Activated naive CD8-positive, alpha-beta T cell treated with anti-CD3 and anti-CD28 coated beads, Interleukin-2, amount 50 U/mL, for 24 hours (primary cell): ENCODE results near the gene IDUA.
"Not testable (repeated sequence)": the region's sequence is repeated elsewhere in the genome, so short reads cannot be mapped to it uniquely, and the experiment has no call there.

ENCODE experiments used
- ATAC-seq: fragments of 150-1000 bp; cut with Tn5 transposase; one replicate; pipeline ENCODE4 v1.10.0; 2021
- DNase-seq: peaks from one replicate; pipeline ENCODE4 v3.0.0; 2021
- H3K27ac Mint-ChIP-seq: one replicate; pipeline ENCODE4 v1.8.0; 2021; ENCODE audit warnings: mild to moderate bottlenecking, mixed read lengths
- H3K27me3 Mint-ChIP-seq: one replicate; pipeline ENCODE4 v1.8.0; 2021; ENCODE audit warnings: mixed read lengths
- H3K36me3 Mint-ChIP-seq: one replicate; pipeline ENCODE4 v1.8.0; 2021; ENCODE audit warnings: low read depth, mixed read lengths
- H3K4me1 Mint-ChIP-seq: one replicate; pipeline ENCODE4 v1.8.0; 2021; ENCODE audit warnings: mixed read lengths
- H3K4me3 Mint-ChIP-seq: one replicate; pipeline ENCODE4 v1.8.0; 2021; ENCODE audit warnings: mild to moderate bottlenecking, moderate library complexity, mixed read lengths
- H3K9me3 Mint-ChIP-seq: one replicate; pipeline ENCODE4 v1.8.0; 2021; ENCODE audit warnings: mixed read lengths

IDUA gene

DNA sequence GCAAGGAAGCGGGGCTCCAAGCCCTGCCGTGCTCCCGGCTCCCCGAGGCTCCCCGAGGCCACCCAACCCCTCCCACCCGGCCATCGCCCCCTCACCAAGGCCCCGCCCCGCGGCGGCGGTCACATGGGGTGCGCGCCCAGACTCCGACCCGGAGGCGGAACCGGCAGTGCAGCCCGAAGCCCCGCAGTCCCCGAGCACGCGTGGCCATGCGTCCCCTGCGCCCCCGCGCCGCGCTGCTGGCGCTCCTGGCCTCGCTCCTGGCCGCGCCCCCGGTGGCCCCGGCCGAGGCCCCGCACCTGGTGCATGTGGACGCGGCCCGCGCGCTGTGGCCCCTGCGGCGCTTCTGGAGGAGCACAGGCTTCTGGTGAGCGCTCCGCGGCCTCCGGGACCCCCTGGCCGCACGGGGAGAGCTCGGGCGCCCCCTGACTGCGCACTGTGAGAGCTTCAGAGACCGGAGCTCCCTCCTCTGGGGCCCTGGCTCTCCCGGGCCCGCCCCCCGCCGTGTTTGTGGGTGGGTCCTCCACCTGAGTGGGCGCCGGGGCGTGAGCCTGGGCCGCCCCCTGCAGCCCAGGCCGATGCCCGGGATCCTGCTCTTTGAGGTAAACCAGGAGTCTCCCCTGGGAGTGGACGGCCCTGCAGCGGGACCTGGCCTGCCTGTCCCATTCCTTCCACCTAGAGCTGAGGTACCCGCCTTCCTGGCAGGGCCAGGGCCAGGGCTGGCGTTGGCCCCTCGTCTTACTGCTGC lies at the start of gene IDUA:
Gene IDUA (plus strand): TSS at position 166 of the 745 bp plus-strand sequence. CDS start 41 bp downstream, at position 207.
- Mint-ChIP-seq H3K27ac (peak within 1 kb of the TSS; percentile 85), H3K4me1 (peaks cover 22% of the 10 kb centered on the region), H3K36me3 (no peaks in the 10 kb centered on the region), H3K9me3 (no peaks in the 10 kb centered on the region), H3K27me3 (no peaks in the 10 kb centered on the region), H3K4me3 (peak within 1 kb of the TSS; percentile 86)
- ATAC-seq (peak; percentile 85), DNase-seq (peak; percentile 86)

DNA sequence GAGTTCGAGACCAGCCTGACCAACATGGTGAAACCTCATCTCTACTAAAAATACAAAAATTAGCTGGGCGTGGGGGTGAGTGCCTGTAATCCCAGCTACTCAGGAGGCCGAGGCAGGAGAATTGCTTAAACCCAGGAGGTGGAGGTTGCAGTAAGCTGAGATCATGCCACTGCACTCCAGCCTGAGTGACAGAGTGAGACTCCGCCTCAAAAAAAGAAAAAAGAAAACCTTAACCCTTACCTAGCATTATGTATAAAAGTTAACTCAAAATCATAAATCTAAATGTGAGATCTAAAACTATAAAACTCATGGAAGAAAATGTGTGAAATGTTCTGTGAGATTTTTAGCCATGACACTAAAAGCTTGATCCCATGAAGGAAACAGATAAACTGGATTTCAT lies 47.3 kb upstream of the IDUA start:
- ATAC-seq, H3K9me3 Mint-ChIP-seq, H3K27ac Mint-ChIP-seq, H3K4me3 Mint-ChIP-seq, H3K4me1 Mint-ChIP-seq, DNase-seq, H3K36me3 Mint-ChIP-seq, H3K27me3 Mint-ChIP-seq: not testable (repeated sequence)

DNA sequence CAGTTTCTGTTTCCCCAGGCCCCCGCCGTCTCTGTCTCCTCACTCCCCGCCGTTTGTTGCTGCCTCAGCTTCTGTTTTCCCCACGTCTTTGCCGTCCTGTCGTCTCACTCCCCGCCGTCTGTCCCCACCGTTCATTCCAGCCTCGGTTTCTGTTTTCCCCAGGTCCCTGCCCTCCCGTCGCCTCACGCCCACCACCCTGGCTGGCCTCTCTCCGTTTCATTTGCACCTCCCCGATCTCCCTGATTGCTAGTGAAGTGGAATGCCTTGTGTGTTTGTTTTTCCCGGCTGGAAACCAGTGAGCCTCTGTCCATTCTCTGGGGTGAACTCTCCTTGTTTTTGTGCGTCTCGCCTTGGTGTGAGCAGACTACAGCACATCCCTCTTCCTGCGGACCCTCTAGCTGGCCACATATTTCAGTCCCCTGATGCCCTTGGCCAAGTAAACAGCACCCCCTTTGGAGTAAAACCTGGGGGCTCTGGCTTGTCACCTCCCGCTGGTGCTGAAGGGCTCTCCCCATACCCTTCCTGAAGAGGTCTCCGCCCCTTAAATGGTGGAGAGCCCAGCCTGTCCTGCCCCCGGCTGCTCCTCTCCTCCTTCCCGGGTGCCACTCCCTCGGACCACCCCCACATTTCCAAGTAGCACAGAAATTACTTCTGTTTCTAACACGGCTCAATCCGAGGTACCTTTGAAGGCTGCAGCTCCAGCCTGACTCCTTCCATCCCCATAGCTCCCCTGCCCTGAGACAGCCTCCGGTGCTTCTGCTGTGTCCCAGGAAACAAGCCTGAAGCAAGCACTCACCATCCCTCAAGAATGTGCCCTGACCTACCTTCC lies 41.4 kb upstream of the IDUA start:
- Mint-ChIP-seq H3K4me3 (no peak overlapping the region), H3K27ac (no peak overlapping the region), H3K4me1 (no peaks in the 10 kb centered on the region), H3K27me3 (no peaks in the 10 kb centered on the region), H3K36me3 (no peaks in the 10 kb centered on the region), H3K9me3 (no peaks in the 10 kb centered on the region)
- DNase-seq, result no peak
- no peak for ATAC-seq

DNA sequence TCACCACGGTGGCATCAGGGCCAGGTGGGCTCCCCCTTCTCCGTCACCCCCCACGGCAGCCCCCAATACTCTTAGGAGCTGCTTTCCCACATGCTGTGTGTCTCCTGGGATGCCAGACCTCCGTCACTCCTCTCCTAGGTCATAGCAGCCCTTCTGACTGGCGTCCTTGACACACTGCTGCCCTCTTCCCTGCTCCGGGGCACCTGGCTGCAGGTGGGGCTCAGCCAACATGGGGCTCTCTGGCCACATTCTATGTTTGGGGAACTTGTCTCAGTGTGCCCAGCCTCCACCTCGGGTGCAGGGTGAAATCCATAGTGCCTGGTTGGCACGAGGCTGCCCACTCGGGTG lies 40.8 kb upstream of the IDUA start:
- DNase-seq (no peak), ATAC-seq (no peak)
- Mint-ChIP-seq H3K27ac (no peak overlapping the region), H3K4me1 (no peaks in the 10 kb centered on the region), H3K27me3 (no peaks in the 10 kb centered on the region), H3K36me3 (no peaks in the 10 kb centered on the region), H3K9me3 (no peaks in the 10 kb centered on the region), H3K4me3 (no peak overlapping the region)

DNA sequence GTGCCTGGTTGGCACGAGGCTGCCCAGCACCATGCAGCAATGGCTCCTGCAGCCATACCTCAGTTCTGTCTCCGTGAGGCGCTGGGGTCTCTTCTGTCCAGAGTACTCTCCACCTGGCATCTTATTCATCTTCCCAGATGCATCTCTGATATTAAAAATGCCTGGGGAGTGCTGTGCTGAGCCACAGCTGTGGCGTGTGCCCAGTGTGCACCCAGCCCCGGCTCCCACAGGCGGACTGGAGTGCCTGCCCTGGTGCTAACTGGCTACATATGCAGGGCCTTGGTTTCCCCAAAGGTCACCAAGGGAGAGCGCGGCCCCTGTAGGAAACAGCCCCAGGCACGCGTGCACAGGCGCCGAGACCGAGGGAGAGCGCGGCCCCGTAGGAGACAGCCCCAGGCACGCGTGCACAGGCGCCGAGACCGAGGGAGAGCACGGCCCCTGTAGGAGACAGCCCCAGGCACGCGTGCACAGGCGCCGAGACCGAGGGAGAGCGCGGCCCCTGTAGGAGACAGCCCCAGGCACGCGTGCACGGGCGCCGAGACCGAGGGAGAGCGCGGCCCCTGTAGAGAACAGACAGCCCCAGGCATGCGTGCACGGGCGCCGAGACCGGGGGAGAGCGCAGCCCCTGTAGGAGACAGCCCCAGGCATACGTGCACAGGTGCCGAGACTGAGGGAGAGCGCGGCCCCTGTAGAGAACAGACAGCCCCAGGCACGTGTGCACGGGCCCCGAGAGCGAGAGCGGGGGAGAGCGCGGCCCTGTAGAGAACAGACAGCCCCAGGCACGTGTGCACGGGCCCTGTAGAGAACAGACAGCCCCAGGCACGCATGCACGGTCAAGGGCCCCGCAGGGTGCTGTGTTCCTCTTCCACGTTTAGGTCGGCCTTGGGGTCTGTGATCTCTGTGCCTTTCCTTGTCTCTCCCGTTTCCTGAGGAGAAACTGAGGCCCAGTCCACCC lies 40.0 kb upstream of the IDUA start:
- no peak overlapping the region for H3K27ac Mint-ChIP-seq
- no peaks in the 10 kb centered on the region for H3K4me1 Mint-ChIP-seq
- H3K36me3 Mint-ChIP-seq, result no peaks in the 10 kb centered on the region
- ATAC-seq (no peak), DNase-seq (no peak)
- no peak overlapping the region for H3K4me3 Mint-ChIP-seq
- no peaks in the 10 kb centered on the region for H3K27me3 Mint-ChIP-seq
- H3K9me3 Mint-ChIP-seq, result no peaks in the 10 kb centered on the region

DNA sequence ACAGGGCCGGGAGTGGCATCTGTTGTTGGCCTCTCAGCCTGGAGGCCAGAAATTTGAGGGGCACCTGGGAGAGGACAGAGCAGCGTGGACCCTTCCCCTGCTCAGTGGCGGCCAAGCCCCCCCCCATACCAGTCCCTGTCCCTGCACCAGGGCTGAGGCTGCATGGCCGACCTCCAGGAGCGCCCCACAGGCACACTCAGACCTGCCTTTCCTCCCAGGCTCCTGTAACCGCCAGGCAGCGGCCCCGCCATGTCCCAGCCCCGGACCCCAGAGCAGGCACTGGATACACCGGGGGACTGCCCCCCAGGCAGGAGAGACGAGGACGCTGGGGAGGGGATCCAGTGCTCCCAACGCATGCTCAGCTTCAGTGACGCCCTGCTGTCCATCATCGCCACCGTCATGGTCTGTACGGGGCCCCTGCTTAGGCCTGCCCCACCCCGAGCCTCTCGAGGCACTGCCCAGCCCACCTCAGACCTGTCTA lies 39.3 kb upstream of the IDUA start:
- no peaks in the 10 kb centered on the region for H3K9me3 Mint-ChIP-seq
- no peaks in the 10 kb centered on the region for H3K4me1 Mint-ChIP-seq
- H3K27me3 Mint-ChIP-seq, result no peaks in the 10 kb centered on the region
- H3K27ac Mint-ChIP-seq, result no peak overlapping the region
- no peak for DNase-seq
- no peaks in the 10 kb centered on the region for H3K36me3 Mint-ChIP-seq
- ATAC-seq, result no peak
- no peak overlapping the region for H3K4me3 Mint-ChIP-seq

DNA sequence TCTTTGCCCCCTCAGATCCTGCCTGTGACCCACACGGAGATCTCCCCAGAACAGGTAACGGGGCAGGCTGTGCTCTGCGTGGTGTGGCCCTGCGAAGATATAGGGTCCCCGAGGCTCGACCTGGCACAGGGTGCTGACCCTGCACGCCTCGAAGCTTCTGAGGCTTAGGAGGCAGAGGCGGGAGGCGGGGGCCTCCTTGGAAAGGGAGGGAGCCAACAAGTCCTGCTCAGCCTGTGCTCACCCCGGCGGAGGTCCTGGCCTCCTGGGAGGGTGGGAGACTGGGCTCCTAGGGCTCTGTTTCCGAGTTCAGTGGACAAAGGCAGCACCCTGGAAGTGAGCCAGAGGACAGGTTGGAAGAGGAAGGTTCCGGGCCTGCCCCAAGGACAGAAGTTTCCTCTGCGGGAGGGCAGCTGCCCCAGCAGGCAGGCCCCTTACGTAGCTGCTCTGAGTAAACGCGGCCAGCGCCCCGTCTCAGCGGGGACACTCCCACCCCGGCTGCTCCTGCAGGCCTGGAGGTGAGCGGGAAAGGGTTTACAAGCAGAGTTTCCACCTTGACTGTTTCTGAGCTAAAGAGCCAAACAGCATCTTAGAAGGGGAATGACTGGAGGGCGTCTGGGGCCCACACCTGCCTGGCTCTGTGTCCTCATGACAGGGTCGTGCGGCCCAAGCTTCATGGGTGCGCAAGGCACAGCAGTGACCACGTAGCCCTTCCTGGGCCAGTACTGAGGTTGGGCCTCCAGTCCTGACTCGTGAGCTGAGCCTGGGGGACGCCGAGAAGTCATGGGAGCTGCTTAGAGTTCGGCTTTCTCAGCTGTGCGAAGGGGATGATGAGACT lies 38.5 kb upstream of the IDUA start:
- DNase-seq (no peak), ATAC-seq (no peak)
- no peaks in the 10 kb centered on the region for H3K27me3 Mint-ChIP-seq
- H3K36me3 Mint-ChIP-seq, result no peaks in the 10 kb centered on the region
- H3K27ac Mint-ChIP-seq, result no peak overlapping the region
- H3K4me3 Mint-ChIP-seq, result no peak overlapping the region
- no peaks in the 10 kb centered on the region for H3K4me1 Mint-ChIP-seq
- no peaks in the 10 kb centered on the region for H3K9me3 Mint-ChIP-seq

DNA sequence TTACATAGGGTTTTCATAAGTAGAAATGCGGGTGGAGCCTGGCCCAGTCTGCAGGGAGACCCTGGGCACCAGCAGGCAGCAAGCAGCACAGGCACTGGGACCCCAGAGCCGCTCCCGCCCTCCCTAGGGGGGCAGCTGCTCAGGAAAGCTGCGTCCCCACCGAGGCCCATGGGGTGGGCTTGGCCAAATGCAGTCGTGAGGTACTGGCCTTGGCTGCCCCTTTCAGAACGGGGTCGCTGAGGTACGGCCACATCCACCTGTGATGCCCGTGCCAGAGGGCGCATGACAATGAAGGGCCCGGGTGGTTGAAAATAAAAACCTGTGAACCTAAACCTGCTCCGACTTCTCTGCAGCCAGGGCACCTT lies 37.9 kb upstream of the IDUA start:
- Mint-ChIP-seq H3K36me3 (no peaks in the 10 kb centered on the region), H3K4me3 (no peak overlapping the region), H3K9me3 (no peaks in the 10 kb centered on the region), H3K4me1 (no peaks in the 10 kb centered on the region), H3K27me3 (no peaks in the 10 kb centered on the region), H3K27ac (no peak overlapping the region)
- no peak for DNase-seq
- ATAC-seq, result no peak

DNA sequence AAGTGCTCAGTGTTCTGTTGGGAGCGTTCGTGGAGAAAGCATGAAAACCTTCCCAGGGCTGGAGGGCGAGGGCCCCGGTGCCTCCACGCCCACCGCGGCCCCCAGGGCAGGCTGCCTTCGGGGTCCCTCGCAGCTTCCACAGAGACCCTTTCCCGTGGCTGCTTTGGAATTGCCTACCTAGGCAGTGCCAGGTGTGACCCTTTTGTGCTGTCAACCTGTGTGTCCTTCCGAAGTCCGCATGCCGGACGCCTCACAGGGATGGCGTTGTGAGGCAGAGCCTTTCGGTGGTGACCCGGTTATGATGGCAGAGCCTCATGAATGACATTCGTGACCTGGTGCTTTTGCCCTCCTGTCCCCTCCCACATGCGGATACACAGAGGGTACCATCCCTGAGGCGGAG lies 37.2 kb upstream of the IDUA start:
- ATAC-seq, result no peak
- no peaks in the 10 kb centered on the region for H3K4me1 Mint-ChIP-seq
- H3K9me3 Mint-ChIP-seq, result no peaks in the 10 kb centered on the region
- no peak for DNase-seq
- no peak overlapping the region for H3K27ac Mint-ChIP-seq
- H3K27me3 Mint-ChIP-seq, result no peaks in the 10 kb centered on the region
- peaks cover 3% of the 10 kb centered on the region for H3K36me3 Mint-ChIP-seq
- no peak overlapping the region for H3K4me3 Mint-ChIP-seq

DNA sequence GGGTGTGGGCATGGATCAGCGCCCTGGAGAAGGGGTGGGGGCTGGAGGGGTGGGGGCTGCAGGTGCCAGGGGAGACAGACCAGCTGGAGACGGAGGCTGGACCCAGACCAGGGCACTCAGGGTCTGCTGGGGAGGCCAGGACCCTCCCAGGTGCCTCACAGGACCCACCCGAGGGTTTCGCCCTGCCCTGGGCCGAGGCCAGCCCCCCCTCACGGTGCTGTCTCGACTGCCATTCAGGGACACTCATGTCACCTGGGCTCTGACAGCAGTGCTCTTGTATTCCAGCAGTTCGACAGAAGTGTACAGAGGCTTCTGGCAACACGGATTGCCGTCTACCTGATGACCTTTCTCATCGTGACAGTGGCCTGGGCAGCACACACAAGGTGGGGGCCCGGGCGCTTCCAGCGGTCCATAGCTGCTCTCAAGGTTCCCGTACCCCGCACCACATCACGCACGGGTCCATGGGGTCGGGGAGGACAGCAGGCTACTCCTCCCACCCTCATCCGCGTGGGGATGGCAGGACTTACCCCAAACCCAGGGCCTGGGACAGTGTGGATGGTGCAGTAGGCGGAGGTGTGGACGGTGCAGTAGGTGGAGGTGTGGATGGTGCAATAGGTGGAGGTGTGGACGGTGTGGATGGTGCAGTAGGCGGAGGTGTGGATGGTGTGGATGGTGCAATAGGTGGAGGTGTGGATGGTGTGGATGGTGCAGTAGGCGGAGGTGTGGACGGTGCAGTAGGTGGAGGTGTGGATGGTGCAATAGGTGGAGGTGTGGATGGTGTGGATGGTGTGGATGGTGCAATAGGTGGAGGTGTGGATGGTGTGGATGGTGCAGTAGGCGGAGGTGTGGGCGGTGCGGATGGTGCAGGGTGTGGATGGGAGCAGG lies 36.5 kb upstream of the IDUA start:
- Mint-ChIP-seq H3K27me3 (no peaks in the 10 kb centered on the region), H3K27ac (no peak overlapping the region), H3K4me3 (no peak overlapping the region), H3K9me3 (no peaks in the 10 kb centered on the region), H3K4me1 (no peaks in the 10 kb centered on the region), H3K36me3 (peaks cover 3% of the 10 kb centered on the region)
- DNase-seq, result no peak
- no peak for ATAC-seq

DNA sequence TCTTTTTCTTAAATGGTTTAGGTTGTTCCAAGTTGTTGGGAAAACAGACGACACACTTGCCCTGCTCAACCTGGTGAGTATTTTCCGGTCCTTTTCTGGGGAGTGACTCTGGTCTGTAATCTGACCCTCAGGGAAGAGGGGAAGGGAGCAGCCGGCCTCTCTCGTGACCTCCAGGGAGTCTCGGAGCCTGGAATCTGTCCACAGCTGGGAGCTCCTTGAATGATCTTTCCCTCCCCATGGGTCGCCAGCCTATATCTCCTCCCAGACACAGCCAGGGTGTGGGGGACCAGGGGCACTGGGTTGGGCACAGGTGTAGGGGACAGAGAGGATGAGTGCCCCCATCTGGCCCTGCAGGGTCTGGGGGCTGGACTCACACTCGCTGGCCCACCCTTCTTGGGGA lies 35.7 kb upstream of the IDUA start:
- H3K4me1 Mint-ChIP-seq, result no peaks in the 10 kb centered on the region
- no peaks in the 10 kb centered on the region for H3K9me3 Mint-ChIP-seq
- H3K4me3 Mint-ChIP-seq, result no peak overlapping the region
- H3K27ac Mint-ChIP-seq, result no peak overlapping the region
- DNase-seq (no peak), ATAC-seq (no peak)
- no peaks in the 10 kb centered on the region for H3K27me3 Mint-ChIP-seq
- peaks cover 3% of the 10 kb centered on the region for H3K36me3 Mint-ChIP-seq

DNA sequence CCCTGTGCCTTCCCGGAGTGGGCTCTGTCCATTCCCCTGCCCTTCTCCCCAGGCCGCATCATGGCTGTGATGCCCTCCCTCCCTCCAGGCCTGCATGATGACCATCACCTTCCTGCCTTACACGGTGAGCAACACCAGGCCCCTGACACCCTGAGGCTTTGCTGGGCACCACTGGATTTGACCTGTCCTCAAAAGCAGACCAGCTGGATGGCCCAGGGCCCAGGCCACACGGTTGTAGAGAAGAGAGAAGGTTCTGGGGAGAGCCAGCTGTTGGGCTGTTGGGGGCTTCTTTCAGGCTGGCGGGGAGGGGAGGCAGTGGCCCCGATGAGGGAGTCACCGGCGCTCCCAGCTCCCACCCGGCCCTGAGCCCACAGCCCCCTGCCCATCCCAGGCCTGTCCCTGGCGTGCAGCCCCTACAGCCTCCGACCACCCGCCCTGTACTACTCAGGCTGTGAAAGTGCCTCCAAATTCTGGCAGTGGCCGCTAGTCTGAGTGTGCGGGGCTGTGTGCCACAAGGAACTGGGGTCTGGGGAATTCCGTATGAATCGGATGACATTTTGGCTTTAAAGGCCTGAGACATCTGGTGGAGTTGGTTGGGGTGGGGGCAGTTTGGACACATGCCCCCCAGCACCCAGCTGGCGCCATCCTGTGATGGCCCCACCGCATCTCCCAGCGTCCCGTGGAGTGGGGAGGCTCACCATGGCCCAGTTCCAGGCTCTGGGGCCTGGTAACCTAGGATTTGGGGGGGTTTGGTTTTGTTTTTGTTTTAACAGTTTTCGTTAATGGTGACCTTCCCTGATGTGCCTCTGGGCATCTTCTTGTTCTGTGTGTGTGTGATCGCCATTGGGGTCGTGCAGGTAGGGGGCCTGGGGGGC lies 35.0 kb upstream of the IDUA start:
- no peak overlapping the region for H3K27ac Mint-ChIP-seq
- ATAC-seq, result no peak
- H3K27me3 Mint-ChIP-seq, result no peaks in the 10 kb centered on the region

More for the DNA sequence above, 35.0 kb upstream of the IDUA start:
- no peaks in the 10 kb centered on the region for H3K4me1 Mint-ChIP-seq
- H3K36me3 Mint-ChIP-seq, result peaks cover 4% of the 10 kb centered on the region
- no peak overlapping the region for H3K4me3 Mint-ChIP-seq
- no peak for DNase-seq
- H3K9me3 Mint-ChIP-seq, result no peaks in the 10 kb centered on the region
